Epidermal melanocyte (primary cell): Measurements from ENCODE around the gene NCKAP5.
"Not testable (repeated sequence)": the region's sequence is repeated elsewhere in the genome, so short reads cannot be mapped to it uniquely, and the experiment has no call there.

Source experiments
- DNase-seq: peaks from one replicate; pipeline ENCODE4 v3.0.0; 2011; ENCODE audit warnings: low spot score; ENCODE audit not compliant: insufficient read length

The NCKAP5 gene

DNA sequence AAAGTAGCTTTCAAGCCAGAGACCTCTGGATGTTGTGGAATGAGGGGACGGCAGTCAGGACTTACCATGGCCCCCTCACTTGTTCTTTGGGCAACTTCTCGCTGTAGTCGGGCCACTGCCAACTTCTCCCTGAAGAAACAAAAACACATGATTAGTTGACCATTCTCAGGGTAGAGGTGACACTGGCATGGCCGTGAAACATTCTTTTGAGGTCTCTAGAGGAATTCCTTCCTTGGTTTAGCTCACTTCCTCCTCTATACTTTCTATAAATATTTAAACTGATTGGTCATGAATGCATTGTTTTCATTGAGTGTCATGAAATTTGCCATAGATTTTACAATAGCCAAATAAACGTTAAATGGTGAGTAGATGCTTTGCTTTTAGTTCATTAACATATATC, 354.6 kb downstream of the NCKAP5 start:
- no peak for DNase-seq

DNA sequence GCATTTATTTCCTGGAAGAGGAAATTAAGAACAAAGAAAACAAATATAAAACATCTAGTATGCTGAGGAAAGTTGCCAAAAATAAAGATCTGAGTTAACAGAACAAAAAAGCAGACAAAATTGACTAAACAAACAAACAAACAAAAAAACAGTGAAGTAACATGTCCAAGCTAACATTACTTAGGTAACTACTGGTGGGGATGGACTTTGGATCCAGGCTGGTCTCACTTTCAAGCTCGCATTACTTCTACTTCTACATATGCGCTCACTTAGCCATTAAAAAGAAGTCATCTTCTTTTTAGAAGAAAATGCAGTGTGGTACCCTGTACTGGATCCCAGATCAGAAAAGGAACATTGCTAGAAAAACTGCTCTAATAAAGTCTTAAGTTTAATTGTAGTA, 358.9 kb downstream of the NCKAP5 start:
- DNase-seq, result no peak

DNA sequence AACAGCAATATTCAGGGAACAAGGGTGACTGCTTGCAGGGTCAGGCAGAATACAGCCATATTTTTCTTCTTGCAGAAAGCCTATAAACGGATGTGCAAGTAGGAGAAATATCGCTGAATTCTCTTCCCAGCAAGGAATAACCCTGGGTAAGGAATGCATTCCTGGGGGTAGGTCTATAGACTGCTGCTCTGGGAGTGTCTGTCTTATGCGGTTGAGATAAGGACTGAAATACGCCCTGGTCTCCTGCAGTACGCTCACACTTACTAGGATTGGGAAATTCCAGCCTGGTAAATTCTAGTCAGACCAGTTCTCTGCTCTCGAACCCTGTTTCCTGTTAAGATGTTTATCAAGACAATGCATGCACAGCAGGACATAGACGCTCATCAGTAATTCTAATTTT, 361.6 kb downstream of the NCKAP5 start:
- not testable (repeated sequence) for DNase-seq

DNA sequence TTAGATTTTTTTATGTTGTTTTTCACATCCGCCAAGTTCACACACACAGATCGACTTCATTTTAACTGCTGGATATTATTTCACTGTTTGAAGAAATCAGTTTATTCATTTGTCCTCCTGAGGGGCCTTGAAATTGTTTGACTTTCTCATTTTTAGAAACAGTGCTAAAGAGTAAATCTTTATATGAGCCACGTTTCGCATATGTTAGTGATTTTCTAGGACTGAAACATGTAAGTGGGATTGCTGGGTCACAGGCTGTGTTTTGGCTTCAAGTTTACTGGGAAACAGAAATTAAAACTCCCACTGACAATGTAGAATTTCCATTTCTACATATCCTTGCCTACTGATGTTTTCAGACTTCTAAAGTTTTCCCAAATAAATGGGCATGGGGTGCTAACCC, 363.8 kb downstream of the NCKAP5 start:
- DNase-seq, result no peak

DNA sequence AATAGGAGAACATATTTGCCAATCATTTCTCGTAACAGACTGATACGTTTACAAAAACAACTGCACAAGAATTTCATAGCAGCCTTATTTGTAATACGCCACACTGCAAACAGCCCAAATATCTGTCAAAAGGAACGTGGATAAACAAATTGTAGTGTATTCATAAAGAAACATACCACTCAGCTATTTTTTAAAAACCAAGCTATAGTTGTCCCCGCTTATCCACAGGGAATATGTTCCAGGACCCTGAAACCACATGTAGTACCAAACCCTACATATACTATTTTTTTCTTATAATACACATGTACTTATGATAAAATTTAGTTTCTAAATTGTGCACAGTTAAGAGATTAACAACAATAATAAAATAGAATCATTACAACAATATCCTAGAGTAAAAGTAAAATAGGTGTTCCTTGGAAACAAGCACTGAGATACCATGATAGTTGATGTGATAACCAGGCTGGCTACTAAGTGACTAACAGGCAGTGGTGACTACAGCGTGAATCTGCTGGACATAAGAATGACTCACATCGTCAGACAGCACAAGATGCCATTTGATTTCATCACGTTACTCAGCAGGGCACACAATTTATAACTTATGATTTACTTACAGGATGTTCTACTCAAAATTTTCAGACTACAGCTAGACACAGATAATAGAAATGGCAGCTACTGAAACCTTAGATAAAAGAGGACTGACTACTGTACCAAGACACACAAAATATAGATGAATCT, 367.4 kb downstream of the NCKAP5 start:
- peak; percentile 33 for DNase-seq

- DNase-seq, result no peak
Observed at GRCh38 chr2:133198678-133199077, 369.6 kb downstream of the NCKAP5 start.

- DNase-seq, result no peak
Observed at GRCh38 chr2:133197156-133197555, 371.1 kb downstream of the NCKAP5 start.

DNA sequence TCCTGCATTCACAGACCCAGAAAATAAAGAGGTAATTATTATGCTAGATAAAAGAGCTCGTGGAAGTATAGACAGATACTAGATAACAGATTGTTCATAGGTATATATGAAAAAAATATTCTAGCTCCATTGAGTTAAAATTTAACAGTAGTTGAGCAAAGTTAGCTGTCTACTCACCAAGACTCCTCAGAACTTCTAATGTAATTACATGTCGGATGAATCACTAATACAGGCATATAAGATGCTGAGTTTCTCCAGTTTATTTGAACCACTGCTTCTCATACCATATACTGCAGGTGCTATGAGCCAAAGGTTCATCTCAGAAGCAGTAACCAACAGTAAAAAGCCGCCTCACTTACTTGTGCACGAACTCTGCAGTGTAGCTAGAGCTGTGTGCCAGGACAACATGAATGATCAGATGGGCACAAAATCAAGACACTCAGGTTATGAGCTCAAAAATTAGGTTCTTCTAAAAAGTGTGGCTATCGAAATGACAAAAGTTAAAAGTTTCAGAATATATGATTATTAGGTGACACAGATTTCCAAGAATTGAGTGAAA, 373.4 kb downstream of the NCKAP5 start:
- no peak for DNase-seq

DNA sequence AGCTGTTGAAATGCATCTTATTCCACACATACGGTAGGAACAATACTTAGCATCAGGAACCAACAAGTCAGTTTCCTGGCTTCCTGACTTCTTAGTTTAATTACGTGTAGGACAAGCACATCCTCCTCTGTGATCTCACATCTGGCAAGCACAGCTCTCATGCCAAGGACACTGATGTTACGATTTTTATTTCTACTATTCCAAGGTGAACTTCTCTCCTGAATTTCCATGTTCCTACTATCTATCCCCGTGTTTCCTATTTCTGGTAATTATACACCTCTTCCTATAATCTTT, 374.0 kb downstream of the NCKAP5 start:
- DNase-seq, result no peak

DNA sequence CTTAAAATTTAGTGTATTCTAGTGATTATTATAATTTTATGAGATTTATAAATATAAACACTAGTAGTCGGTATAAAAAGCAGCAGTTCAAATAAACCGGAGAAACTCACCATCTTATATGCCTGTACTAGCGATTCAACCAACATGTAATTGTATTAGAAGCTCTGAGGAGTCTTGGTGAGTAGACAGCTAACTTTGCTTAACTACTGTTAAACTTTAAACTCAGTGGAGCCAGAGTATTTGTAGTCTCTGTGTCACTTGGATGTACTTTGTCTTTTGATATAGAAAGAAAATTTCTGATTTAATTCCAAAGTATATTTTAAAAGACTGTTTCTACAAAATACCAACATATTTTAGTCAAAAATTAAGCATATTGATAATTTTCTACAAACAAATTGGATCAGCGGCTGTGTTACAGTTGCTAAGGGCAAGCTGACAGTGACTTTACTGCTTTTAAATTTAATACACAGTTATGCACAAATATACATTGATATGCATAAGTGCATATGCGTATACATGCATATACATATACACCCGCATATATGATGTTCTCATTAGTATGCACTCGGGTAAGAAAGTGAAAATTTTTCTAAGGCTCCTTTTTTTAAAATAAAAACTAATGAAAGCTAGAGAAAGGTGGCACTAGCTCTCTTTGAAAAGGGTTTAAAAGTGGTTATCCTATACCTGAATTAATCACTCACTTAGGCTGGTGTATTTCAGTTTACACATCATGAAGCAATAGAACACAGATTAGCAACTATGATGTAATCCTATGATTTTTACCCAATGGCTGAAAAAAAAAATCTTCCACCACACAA, 374.5 kb downstream of the NCKAP5 start:
- DNase-seq, result no peak

DNA sequence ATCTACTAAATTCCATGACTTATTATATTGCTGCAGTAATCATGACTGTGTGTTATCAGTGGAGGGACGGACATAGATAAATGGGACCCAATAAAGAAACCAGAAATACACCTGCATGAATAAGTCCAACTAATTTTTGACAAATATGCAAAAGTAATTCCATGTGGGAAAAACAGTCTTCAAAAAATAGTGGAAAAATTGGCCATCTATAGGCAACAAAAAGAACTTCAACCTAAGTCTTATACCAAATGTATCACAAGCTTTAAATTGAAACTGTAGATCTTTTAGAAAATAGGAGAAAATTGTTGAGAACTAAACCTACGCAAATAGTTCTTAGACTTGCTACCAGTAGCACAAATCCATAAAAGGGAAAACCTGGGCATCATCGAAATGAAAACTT, 376.2 kb downstream of the NCKAP5 start:
- no peak for DNase-seq

GRCh38 chr2:133177196-133177595, 391.1 kb downstream of the NCKAP5 start:
- no peak for DNase-seq

GRCh38 chr2:133175926-133176325, 392.3 kb downstream of the NCKAP5 start:
- no peak for DNase-seq

DNA sequence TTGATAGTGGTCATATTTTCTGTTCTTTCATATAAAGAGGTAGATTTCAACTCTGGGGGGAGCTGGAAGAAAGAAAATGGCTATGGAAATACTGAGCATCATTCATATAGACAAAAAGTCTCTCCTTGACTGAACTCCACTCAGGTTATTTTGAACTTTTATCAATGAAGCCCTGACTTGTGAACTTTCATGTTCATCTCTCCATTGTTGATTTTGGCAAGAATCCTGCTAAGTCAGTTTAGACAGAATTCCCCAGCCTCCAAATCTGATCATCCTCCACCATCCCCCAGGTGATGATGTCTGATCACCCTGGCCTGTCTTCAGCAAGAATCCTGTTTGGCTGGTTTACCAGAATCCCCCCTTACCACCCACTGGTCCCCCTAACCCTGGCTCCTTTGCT, 395.0 kb downstream of the NCKAP5 start:
- DNase-seq, result no peak

- DNase-seq, result no peak
Observed at GRCh38 chr2:133171393-133172004, 396.8 kb downstream of the NCKAP5 start.

- no peak for DNase-seq
Observed at GRCh38 chr2:133169274-133169912, 398.9 kb downstream of the NCKAP5 start.

GRCh38 chr2:133167990-133168389, 400.3 kb downstream of the NCKAP5 start:
- DNase-seq, result no peak

GRCh38 chr2:133167223-133167622, 401.0 kb downstream of the NCKAP5 start:
- no peak for DNase-seq

DNA sequence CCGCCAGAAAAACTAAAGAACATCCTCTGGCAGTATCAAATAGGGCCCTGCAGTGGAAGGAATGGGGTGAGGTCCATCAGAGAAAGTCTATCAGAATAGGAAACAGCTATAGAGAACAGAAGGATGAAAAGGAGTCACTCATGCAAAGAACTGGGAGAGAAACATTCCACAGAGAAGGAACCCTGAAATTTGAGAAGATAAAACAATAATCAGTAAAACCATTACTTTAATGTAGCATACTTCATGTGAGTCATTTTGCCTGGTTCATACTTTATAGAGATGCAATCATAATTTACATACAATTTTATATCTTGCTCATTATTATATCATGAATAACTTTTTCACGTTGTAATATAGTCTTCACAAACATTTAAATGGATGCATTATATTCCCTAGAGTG, 402.2 kb downstream of the NCKAP5 start:
- no peak for DNase-seq

DNA sequence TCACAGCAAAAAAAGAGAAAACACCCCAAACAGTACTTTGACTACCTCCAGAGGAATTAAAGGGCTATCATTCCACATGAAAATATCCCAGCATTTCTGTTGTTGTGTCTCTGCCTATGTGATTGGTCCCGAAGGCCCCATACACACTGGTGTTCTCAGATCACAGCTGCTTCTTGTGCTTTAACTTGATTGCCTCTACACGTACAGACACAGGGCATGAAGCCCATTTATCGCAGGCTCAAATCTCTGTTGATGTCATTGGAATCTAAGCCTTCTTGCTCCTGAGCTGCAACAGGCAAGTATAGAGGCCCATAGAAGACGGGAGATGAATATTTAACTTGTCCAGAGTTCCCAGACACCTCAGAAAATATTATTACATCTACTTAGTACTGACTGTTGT, 405.2 kb downstream of the NCKAP5 start:
- no peak for DNase-seq

GRCh38 chr2:133158442-133158841, 409.8 kb downstream of the NCKAP5 start:
- DNase-seq, result no peak

DNA sequence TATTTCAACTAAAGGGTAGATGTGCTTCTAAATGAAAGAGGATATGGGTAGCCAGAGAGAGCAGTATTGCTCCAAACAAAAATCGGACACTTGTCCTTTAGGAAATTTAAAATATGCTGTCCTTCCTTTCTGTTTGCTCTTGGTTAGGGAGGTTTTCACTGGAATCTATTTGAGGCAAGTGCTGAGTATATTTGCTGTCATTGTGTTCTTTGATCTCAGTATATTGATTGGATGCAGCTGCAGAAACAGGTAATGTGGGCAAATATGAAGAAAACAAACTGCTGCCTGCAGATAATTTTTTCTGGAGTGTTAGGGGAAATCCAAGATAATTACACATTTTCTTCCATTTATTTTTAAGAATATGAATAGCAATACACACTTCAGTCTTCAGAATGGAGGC, 410.2 kb downstream of the NCKAP5 start:
- no peak for DNase-seq
